ENCODE results near the gene SFMBT2. TPM values are rescaled to one million over a fixed set of nuclear protein-coding genes. Genes with fewer than 3 reads are reported as not detected.

SFMBT2 gene
- total RNA-seq, 2 experiments from 2014 or later = 7.9 to 8.3 TPM

DNA sequence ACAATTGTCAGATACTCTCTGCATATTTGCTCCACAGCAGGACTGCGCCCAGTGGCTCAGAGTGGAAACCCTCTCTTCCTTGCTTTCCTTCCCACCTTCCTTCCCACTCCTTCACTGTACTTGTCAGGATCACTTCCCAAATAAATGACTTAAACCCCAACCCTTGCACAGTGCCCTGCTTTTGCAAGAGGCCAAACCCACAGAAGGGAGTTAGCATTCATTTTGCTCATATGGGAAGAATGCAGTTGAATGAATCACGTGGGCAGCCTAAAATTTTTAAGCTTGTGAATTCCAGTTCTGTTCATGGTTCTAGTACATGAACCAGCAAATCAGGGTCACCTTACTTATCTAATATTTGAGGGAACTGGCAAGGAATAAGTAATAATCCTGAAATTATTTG lies 47.7 kb upstream of the SFMBT2 start:
- H4K20me1 ChIP-seq (ENCODE audit: insufficient read depth, low read length) = no peaks in the 10 kb centered on the region
- intact Hi-C loops (cut with micrococcal nuclease; ENCODE audit: unreplicated experiment) = no loop called here
- no peak overlapping the region for H2AFZ ChIP-seq (ENCODE audit: low read length)
- no peak overlapping the region for H3K27ac ChIP-seq (ENCODE audit: low read depth, low read length, poor library complexity, severe bottlenecking)
- no peak for TF ChIP-seq EZH2phosphoT487 (IDR thresholded peaks at IDR 0.05; ENCODE audit: borderline replicate concordance, low read depth, low read length)
- TF ChIP-seq, protein P1, sequence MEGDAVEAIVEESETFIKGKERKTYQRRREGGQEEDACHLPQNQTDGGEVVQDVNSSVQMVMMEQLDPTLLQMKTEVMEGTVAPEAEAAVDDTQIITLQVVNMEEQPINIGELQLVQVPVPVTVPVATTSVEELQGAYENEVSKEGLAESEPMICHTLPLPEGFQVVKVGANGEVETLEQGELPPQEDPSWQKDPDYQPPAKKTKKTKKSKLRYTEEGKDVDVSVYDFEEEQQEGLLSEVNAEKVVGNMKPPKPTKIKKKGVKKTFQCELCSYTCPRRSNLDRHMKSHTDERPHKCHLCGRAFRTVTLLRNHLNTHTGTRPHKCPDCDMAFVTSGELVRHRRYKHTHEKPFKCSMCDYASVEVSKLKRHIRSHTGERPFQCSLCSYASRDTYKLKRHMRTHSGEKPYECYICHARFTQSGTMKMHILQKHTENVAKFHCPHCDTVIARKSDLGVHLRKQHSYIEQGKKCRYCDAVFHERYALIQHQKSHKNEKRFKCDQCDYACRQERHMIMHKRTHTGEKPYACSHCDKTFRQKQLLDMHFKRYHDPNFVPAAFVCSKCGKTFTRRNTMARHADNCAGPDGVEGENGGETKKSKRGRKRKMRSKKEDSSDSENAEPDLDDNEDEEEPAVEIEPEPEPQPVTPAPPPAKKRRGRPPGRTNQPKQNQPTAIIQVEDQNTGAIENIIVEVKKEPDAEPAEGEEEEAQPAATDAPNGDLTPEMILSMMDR (conservative IDR thresholded peaks at IDR 0.05; ENCODE audit: low read length) = no peak
- ChIA-PET POLR2A (interaction anchor here (0.7 kb wide), 2 partner anchors 11 to 63 kb away, joined by 3 read pairs; no protein-coding TSS in a partner anchor), CTCF (ENCODE audit: unreplicated experiment) (no interaction called here)
- peaks cover 10% of the 10 kb centered on the region for H3K4me1 ChIP-seq (ENCODE audit: insufficient read depth, low read length, poor library complexity, severe bottlenecking)
- DNase-seq (ENCODE audit: low spot score) = no peak
- BruUV-seq (replicated peaks) = no TSS peak
- H3K9me2 ChIP-seq (ENCODE audit: insufficient read depth, low read length) = no peaks in the 10 kb centered on the region
- H3K4me3 ChIP-seq (ENCODE audit: low read depth, low read length, poor library complexity, severe bottlenecking) = no peak overlapping the region
- H3K4me2 ChIP-seq (ENCODE audit: low read length) = no peak overlapping the region
- no peaks in the 10 kb centered on the region for H3K9me3 ChIP-seq (ENCODE audit: low read length)
- no peaks in the 10 kb centered on the region for H3K36me3 ChIP-seq (ENCODE audit: insufficient read depth, low read length)
- H3K79me2 ChIP-seq (ENCODE audit: insufficient read depth, low read depth, low read length) = no peaks in the 10 kb centered on the region

DNA sequence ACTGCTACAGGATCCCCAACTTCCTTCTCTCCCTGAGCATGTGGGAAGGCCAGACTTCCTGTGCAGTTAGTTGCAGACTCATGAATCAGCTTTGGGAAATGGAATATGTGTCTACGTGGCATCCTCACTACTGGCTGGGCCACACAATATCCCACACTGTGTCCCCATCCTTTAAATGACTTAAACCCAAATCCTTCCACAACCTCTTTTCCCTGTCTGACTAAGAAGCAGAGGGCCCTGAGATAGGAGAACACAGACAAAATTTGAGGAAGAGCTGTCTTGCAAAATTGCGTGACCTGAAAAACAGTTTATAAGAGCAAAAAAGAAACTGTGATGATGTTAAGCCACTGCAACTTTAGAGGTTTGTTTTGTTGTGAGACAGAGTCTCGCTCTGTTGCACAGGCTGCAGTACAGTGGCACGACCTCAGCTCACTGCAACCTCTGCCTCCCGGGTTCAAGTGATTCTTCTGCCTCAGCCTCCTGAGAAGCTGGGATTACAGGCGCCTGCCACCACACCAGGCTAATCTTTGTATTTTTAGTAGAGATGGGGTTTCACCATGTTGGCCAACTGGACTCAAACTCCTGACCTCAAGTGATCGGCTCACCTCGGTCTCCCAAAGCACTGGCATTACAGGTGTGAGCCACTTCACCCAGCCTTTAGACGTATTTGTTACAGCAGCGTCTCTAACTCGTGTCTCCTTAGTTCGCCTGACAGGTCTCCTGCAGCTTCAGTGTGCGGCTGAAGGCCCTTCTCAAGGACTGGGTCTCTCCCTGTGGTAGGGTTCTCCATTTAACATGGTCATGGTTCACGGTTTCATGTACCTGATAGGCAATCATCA lies 46.9 kb upstream of the SFMBT2 start:
- H3K4me1 ChIP-seq (ENCODE audit: insufficient read depth, low read length, poor library complexity, severe bottlenecking) = peaks cover 10% of the 10 kb centered on the region
- H3K9me2 ChIP-seq (ENCODE audit: insufficient read depth, low read length) = no peaks in the 10 kb centered on the region
- DNase-seq (ENCODE audit: low spot score) = no peak
- no peaks in the 10 kb centered on the region for H3K79me2 ChIP-seq (ENCODE audit: insufficient read depth, low read depth, low read length)
- H3K4me3 ChIP-seq (ENCODE audit: low read depth, low read length, poor library complexity, severe bottlenecking) = no peak overlapping the region
- intact Hi-C loops (cut with micrococcal nuclease; ENCODE audit: unreplicated experiment) = no loop called here
- TF ChIP-seq EZH2phosphoT487 (IDR thresholded peaks at IDR 0.05; ENCODE audit: borderline replicate concordance, low read depth, low read length) = no peak
- TF ChIP-seq, protein P1 (conservative IDR thresholded peaks at IDR 0.05; ENCODE audit: low read length) = no peak
- H4K20me1 ChIP-seq (ENCODE audit: insufficient read depth, low read length) = no peaks in the 10 kb centered on the region
- H3K9me3 ChIP-seq (ENCODE audit: low read length) = no peaks in the 10 kb centered on the region
- BruUV-seq (replicated peaks) = no TSS peak
- H2AFZ ChIP-seq (ENCODE audit: low read length) = peak overlapping the region; percentile 60
- peak overlapping the region; percentile 11; the same call in 1 of the 2 replicates for H3K4me2 ChIP-seq (ENCODE audit: low read length)
- no peaks in the 10 kb centered on the region for H3K36me3 ChIP-seq (ENCODE audit: insufficient read depth, low read length)
- ChIA-PET CTCF (ENCODE audit: unreplicated experiment) (no interaction called here), POLR2A (interaction anchor here (0.6 kb wide), 2 partner anchors 146 to 753 kb away, joined by 3 read pairs; no protein-coding TSS in a partner anchor)
- H3K27ac ChIP-seq (ENCODE audit: low read depth, low read length, poor library complexity, severe bottlenecking) = no peak overlapping the region

Measured in OCI-LY7 (cell line).